GM21390 (cell line): ENCODE measurements around the gene HABP4.
"Not testable (repeated sequence)": the region's sequence is repeated elsewhere in the genome, so short reads cannot be mapped to it uniquely, and the experiment has no call there.

Experiments
- ATAC-seq: cut with Tn5 transposase; IDR thresholded peaks from one replicate; pipeline ENCODE4 v1.9.1; 2021; ENCODE audit not compliant: unreplicated experiment

HABP4 gene

DNA sequence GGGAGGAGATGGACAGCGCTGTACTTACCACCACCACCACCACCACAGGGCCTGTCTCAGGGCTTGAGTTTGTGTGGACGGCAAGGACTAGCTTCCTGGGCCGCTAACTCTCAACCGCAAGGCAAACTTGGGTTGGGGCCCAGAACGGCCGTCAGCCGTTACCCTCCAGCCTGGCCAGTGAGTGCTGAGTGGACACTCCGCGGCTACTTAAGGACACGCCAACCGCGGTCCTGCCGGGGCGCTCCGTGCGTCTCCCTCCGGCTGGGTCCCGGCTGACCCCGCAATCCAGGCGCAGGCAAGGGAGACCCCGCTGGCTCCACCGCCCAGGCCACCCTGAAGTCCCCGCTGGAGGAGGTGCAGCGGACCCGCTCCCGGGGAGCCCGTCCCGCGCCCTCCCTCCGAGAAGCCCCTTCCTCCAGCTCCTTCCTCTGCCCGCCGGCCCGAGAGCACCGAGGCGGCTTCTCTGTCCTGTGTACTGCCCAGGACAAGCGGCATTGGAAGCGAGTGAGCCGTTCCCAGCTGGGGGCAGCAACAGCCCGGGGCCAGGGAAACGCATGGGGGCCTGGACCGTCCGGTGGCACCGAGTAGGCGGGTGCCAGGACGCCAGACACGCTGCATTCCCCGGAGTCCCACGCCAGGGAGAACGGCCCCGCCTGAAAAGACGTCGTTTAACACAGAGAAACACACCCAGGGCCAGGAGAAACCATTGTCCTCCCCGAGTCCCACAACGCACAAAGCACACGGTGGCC lies 46.6 kb downstream of the HABP4 start:
- no peak for ATAC-seq

DNA sequence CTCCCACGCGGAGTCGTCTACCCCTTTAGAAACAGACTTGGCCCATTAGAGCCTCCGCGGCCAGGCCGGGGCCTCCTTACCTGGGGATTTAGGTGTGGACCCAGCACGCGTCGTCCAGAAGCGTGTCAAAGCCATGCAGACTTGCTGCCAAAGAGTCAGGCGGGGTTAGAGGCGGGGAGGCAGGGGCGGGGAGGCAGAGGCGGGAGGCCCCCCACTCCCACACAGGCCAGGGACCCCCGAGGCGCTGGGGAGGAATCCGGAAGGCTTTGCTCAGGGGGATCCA lies 47.1 kb downstream of the HABP4 start:
- ATAC-seq, result no peak

DNA sequence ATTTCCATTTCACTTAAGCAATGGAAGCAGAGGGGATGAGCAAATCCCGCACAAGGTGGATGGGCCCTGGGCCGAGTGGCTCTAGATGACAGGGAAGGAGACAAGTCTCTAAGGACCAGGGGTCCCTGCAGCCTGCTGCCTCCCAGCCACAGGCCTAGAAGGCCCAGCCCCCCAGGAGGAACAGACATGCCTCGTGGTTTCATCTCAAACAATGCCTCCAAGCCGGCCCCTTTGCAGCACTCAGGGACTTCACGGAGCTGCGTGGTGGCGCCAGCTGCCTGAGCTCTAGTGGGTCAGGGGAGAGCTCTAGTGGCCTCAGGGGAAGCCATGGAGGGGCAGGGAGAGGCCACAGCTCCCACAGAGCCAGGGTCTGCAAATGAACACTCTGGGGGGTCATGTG lies 48.8 kb downstream of the HABP4 start:
- no peak for ATAC-seq

DNA sequence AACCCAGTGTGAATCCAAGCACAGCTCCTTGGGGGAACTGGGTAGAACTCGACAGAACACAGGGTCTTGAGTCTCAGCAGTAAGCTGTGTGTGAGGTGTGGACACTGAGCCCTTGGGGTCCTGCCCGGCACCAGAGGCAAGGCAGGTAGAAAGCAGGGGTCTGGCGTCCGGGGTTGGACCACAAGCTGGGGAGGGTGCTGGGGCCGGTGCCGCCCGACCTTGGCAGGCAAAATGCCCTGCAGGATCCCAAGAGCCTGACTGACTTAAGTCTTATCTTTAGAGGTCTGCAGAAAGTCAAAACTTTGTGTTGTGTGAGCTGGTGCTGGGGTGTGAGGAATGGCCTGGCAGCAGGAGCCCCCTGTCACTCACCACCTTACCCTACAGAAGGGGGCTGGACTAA lies 49.3 kb downstream of the HABP4 start:
- no peak for ATAC-seq

DNA sequence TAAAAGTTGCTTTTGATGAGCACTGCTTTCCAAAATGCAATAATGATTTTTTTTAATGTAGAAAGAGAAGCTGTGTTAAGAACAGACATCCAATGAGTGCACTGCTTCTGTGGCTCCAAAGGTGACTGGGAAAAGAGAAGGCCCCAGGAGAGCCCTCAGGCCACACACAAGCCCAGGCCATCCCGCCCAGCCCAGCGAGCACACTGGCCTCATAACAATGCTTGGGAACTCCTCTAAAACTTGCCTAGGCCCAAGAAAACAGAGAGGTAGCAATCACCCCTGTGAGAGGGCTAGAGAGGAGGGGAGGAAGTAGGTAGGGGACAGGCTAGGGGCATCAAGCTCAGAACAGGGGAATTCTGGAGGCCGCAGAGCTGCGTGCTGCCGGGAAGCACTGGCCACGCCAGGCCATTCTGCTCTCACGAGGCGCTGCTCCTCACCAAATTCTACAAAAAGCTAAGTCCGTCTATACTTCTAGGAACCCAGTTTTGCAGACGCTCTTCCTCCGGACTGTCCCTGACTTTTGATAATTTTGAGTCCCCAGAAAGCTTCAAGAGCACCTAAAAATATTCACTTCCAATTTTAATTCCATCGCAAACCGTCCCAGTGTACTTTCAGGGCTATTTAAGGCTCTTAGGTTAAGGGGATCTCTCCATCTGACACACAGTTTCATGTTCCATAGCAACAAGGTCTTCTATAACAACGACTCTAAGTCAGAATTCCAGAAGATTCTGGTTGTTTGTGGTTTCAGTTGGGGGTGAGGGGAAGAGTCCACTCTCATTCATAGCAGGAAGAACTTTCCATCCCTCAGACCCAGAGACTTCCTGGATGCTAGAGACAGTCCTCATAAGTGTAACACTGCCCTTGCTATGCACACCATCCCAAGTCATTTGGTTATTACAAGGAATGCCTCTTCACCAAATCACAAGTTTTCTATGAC lies 51.0 kb downstream of the HABP4 start:
- no peak for ATAC-seq

DNA sequence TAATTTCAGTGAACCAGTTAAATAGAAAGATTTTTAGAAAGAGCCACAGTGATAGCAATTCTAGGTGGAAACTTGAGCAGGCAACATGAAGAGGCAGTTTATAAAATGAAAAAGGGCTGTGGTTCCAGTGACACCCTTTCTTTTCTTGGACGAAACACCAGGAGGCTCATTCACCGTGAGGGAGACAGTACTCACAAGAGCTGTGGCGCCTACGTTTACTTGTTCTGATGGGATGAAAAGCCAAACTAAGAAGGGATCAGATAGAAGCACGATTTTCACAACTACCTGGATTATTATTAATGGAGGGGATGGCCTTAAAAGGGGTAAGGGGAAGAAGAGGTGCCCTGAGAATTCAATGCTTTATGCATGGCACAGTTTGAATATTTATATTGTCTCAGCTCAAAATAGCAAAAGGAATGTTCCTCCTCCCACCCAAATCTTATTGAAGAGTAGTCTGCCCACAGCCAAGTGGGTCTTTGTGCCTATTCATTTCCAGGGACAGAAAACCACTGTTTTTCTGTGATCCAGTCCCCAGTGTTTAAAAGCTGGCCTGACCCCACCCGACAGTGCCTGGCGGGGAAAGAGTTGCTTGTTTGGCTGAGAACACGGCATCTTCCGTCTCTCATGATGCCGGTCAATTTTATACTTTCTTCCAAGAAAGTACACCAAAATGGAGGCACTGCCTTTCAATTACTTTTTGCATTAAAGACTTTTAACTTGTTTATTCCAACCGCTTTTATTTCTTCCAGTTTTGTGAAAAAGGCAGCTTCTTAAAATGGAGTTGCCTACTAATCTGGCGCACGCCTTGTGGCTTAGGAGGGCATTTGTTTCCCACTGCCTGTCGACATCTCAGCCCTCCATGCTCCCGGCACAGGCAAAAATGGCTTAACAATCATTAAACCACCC lies 51.9 kb downstream of the HABP4 start:
- ATAC-seq, result no peak

DNA sequence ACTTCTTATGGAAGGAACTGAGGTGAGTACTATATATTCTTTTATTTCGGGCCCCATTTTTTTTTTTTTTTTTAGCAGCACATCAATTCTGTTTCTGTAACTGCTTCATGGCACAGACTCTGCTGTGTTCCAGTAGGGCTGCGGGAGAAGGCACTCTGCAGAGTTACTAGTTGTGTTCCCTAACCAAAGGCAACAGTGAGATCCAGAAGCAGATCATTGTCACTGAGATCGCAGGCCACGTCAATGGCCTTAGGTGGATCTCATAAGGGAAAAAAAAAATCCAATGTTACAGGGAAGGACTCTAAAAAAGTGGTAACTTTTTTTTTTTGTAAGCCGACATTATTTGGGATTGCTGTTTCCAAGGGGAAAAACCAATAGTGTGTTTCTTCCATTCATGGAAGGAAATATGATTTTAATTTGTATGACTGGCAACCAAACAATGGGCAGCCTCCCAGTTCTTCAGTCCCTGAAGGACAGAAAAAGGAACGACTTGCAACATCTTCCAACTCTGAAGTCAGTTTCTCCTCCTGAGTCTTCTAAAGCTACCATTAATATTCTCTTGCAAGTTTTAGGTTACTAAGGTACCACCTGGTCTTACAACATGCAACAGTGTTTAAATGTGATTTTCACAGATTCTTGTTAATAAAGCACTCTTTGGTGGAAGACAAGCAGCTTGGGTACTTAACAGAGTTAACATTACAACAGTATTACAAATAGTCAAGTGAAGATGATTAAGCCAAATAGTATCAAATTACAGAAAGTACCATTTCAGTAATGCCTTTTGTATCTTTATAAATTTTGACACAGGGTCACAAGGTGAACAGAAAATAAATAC lies 52.8 kb downstream of the HABP4 start:
- ATAC-seq, result no peak

DNA sequence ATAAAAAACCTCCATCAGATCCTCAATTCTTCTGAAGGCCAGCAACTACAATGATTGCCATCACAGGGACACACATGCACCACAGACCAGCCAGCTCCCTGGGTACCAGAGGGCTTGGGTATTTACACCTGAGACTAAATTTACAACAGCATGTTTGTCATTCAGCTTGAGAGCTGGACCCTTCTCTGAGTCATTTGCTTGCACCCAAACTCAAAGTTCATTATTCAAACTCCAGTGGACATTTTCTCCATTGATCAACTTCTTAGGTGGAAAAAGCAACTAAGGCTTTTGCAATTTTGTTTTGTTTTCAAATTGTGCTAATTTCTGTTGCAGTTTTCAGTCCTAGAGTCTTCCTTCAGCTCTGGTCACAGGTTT lies 53.4 kb downstream of the HABP4 start:
- not testable (repeated sequence) for ATAC-seq

DNA sequence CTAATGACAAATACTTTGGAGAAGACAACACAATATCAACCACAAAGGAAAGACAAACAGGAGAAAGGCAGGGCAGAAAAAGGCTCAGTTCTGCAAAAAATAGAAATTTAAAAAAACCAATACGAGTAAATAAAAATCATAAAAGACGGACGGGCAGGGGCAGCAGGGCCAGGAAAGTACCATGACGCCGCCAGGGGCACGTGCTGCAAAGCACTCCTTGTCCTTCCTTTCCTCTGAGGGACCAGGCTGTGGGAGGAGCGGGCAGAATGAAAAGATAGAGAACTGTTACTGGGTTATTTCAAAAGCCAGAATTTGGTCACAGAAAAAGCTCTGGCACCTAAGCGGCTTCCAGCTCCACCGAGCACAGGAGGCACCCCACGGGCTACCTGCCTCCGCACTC lies 53.9 kb downstream of the HABP4 start:
- no peak for ATAC-seq

DNA sequence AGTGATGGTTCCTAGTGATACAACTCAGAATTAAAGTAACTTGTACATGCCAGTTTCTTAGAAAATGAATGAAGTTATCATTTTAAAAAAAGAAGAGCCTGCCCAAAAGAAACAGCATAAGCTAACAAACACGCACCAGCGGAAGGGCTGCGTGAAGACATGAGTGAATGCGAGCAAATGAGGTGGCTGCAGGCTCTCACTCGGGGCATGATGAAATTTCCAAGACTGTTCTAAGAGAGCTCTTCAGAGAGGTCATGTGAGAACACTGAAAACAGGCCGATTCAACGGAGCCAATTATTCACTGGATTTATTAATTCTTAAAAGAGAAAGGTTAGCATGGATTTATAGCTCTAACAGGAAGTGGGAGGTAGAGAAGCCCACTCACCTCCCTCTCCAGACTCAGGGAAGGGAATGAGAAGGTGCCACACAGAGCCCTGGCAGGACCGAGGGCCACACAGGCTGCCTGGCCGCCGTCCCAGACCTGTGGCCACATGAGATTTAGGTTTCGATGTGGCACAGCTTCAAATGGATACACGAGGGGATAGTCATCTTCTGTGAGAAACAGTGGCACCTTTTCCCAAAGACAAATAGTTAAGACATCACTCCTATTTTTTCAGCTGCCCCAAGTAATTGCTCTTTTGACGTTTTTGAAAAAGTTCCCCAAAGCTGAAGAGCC lies 55.5 kb downstream of the HABP4 start:
- no peak for ATAC-seq

DNA sequence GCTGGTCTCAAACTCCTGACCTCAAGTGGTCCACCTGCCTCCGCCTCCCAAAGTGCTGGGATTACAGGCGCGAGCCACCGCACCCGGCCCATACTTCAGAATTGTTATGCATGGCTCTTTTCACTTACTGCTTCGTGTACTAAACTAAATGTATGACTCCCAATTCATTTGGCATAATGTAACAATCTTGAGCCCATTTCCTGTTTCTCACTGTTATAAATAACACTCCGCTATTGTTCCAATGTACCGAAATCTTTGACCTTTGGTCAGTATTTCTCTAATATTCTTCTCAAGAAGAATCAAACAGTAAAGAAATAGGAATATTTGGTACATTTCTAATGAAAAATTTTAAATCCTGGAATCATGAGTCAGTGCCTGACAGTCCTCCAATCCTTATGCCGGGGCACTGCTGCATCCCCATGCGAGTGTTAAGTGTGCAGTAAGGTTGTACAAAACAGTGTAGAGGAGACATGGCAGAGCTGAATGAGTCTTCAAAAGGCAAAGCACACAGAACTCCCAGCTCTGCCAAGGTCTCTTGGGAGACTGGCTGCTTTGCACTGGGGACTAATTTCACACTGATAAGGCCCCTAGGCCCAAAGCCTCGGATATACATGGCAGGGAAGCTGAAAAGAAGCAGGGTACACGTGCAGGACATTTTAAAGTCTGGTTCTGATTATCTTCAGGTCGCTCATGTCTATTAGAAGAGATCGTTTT lies 58.4 kb downstream of the HABP4 start:
- ATAC-seq, result no peak

DNA sequence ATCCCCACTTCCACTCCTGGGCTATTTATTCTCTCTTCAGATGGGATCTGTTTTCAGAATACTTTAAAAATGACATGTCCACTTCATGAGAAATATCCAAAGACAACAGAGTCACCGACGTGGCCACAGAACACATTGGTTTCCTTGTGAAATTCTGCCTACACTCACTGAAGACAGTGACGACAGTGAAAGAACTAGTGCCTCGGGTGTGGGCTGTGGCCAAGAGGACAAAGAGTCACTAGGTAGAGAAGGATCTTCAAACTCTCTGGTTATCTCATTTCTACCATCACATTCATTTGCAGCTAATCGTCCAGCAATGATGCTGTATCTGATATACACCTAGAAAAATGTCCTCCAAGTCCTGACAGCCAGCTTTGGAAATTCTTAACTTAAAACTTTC lies 59.1 kb downstream of the HABP4 start:
- ATAC-seq, result no peak

DNA sequence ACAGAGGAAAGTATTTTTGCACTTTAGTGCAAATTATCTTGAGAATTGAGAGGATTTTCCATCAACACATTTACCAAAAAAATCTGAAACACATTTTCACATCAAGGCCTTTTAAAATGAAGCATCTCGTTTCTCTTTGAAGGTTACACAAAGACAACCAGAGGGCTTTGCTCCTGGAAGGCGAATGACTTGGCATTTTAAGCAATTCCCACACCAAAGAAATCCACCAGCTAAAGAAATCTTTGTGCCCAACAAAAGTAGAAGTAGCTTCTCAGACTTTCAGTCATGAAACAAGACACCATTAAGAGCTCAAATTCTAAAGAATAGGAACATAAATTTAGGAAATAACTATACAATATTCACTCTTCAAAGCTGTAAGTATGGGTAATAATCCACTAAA lies 59.9 kb downstream of the HABP4 start:
- ATAC-seq, result no peak

DNA sequence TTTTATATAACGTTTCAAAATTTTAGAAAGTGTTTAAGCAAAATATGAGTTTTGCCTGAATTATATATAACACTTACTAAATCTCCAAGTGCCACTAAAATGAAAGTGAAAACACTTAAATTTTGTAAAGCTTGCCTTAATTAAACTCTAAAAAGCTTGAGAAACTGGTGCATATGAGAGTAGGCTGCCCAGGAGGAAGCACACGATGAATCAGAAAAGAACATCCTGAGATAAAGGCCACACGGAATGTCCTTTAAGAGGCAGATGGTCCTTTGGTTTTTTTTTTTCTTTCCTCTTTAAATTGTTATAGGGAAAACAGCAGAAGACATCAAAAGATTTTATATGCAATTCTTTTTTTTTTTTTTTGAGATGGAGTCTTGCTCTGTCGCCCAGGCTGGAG lies 60.3 kb downstream of the HABP4 start:
- ATAC-seq, result no peak

DNA sequence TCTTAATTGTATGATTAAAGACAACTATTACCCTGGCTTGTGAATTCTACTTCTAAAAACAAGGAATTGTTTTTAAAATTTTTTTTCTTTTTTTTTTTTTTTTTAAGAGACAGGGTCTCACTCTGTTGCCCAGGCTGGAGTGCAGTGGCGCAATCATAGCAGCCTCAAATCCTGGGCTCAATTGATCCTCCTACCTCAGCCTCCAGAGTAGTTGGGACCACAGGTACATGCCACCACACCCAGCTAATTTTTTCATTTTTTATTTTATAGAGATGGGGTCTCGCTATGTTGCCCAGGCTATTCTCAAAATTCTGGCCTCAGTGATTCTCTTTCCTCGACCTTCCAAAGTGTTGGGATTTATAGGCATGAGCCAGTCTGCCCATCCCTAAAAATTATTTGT lies 62.3 kb downstream of the HABP4 start:
- no peak for ATAC-seq

DNA sequence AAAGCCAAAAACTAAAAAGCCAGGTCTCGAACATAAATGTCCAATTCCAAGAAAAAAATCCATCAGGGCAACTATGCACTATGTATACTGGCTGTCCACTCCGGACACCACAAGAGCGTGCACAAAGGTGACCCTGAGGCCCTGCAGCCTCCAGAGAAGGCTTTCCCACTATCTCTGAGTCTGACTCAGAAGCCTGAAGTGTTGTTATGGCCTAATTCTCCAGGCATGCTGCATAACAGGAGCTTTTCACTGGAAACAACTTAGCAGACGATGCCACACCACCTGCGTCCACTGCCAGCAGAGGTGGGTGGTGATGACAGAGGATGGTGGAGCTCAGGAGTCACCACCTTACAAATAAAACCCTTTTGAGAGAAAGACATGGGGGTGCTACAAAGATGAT lies 63.7 kb downstream of the HABP4 start:
- no peak for ATAC-seq

DNA sequence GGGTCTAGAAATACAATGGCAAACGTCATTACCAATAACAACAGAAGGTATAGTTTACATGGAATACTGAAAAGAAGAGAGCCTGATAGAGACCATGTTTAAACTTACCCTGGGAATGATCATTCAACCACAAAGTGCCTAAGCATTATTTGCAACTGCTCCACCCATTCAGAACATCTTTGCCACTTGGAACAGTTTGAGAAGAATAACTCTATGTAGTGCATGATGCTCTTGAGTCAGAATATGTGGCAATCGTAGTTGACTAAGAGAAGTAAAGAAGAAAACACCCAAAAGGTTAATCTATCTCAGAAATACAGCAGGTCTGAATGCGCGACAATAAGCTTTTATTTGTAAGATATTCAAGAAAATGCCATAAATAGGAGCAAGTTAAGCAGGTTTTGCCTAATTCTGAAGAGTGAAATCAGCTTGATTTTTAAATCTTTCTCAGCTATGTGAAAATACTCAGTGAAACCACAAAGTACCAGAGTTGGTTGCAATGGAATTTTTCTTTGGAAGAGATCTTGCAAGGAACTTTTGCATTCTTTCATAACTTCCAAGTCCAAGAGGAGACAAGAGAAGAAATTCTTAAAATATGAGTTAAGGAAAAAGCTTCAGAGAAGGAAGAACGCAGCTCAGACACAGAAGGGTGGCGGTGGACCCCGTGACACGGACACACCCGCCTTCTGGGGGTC lies 64.3 kb downstream of the HABP4 start:
- ATAC-seq, result no peak

DNA sequence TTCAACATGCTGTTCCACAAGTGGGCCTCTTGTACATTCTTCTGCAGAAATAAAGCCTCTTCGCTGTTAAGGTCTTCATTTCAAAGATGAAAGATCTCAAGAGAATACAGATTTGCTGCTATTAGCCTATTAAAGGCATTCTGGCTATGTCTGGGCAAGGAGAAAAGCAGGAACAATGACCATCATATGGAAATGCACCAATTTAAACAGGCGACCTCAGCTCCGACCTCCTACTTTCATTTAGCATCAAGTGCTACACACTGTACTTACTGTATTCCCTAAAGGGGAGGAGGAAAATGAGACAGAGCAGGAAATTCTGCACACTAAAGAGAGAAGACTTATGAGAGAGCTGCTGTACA lies 64.8 kb downstream of the HABP4 start:
- no peak for ATAC-seq
